Astrocyte (in vitro differentiated cells and primary cell): ENCODE measurements around the gene SLC36A4. TPM values are rescaled to one million over a fixed set of nuclear protein-coding genes. Genes with fewer than 3 reads are reported as not detected.

ENCODE experiments used
- DNase-seq: peaks from one replicate; pipeline ENCODE4 v3.0.0-alpha.2; 2010; ENCODE audit warnings: low read depth
- FAIRE-seq: peaks from 2 replicates; lab custom pipeline; 2011; peaks lifted over from hg19 to GRCh38; lab: Jason Lieb, UNC
- H2AFZ ChIP-seq: 2 replicates; pipeline ENCODE4 v1.6.0; 2012; ENCODE audit warnings: low read depth, low read length, inconsistent platforms
- H3K27ac ChIP-seq: 2 replicates; pipeline ENCODE4 v1.5.1; 2011; ENCODE audit warnings: low read depth, low read length, inconsistent platforms
- H3K27me3 ChIP-seq: 2 replicates; pipeline ENCODE4 v1.6.0; 2011; ENCODE audit warnings: low read length, inconsistent platforms; ENCODE audit not compliant: insufficient read depth
- H3K36me3 ChIP-seq: 2 replicates; pipeline ENCODE4 v1.5.1; 2011; ENCODE audit warnings: low read length, inconsistent platforms; ENCODE audit not compliant: insufficient read depth
- H3K4me1 ChIP-seq: 2 replicates; pipeline ENCODE4 v1.5.1; 2011; ENCODE audit warnings: low read length, inconsistent platforms; ENCODE audit not compliant: insufficient read depth
- H3K4me2 ChIP-seq: 2 replicates; pipeline ENCODE4 v1.6.0; 2012; ENCODE audit warnings: low read length, inconsistent platforms
- H3K4me3 ChIP-seq: 2 replicates; pipeline ENCODE4 v1.5.1; 2011; ENCODE audit warnings: low read depth, mild to moderate bottlenecking, low read length, inconsistent platforms; ENCODE audit not compliant: insufficient read depth
- H3K79me2 ChIP-seq: 2 replicates; pipeline ENCODE4 v1.6.0; 2012; ENCODE audit warnings: mild to moderate bottlenecking, low read length, inconsistent platforms; ENCODE audit not compliant: insufficient read depth
- H3K9ac ChIP-seq: 2 replicates; pipeline ENCODE4 v1.6.0; 2012; ENCODE audit warnings: mild to moderate bottlenecking, low read length, inconsistent platforms
- H3K9me3 ChIP-seq: 2 replicates; pipeline ENCODE4 v1.5.1; 2012; ENCODE audit warnings: low read depth, mild to moderate bottlenecking, low read length, inconsistent platforms; ENCODE audit not compliant: insufficient read depth
- H4K20me1 ChIP-seq: 2 replicates; pipeline ENCODE4 v1.6.0; 2012; ENCODE audit warnings: low read length, inconsistent platforms; ENCODE audit not compliant: insufficient read depth
- H3K27ac Mint-ChIP-seq: one replicate; pipeline ENCODE4 v1.8.0; 2021; ENCODE audit warnings: mild to moderate bottlenecking, mixed read lengths; ENCODE audit not compliant: unreplicated experiment
- H3K27me3 Mint-ChIP-seq: one replicate; pipeline ENCODE4 v1.8.0; 2021; ENCODE audit warnings: low read depth, mixed read lengths; ENCODE audit not compliant: unreplicated experiment
- H3K36me3 Mint-ChIP-seq: one replicate; pipeline ENCODE4 v1.8.0; 2021; ENCODE audit warnings: low read depth, mixed read lengths; ENCODE audit not compliant: unreplicated experiment
- H3K4me1 Mint-ChIP-seq: one replicate; pipeline ENCODE4 v1.8.0; 2021; ENCODE audit warnings: low read depth, mixed read lengths; ENCODE audit not compliant: unreplicated experiment
- H3K4me3 Mint-ChIP-seq: one replicate; pipeline ENCODE4 v1.8.0; 2021; ENCODE audit warnings: mild to moderate bottlenecking, moderate library complexity, mixed read lengths; ENCODE audit not compliant: unreplicated experiment
- H3K9me3 Mint-ChIP-seq: one replicate; pipeline ENCODE4 v1.8.0; 2021; ENCODE audit warnings: mild to moderate bottlenecking, mixed read lengths; ENCODE audit not compliant: unreplicated experiment
- CTCF ChIP-seq: IDR thresholded peaks from 2 replicates; pipeline ENCODE4 v1.5.1; 2011; ENCODE audit warnings: low read depth, mild to moderate bottlenecking, inconsistent platforms, low read length, moderate library complexity; ENCODE audit not compliant: insufficient read depth
- EZH2 ChIP-seq: IDR thresholded peaks from 2 replicates; pipeline ENCODE4 v1.6.1; 2012; ENCODE audit warnings: mild to moderate bottlenecking, low read length, inconsistent platforms; ENCODE audit not compliant: insufficient read depth
- total RNA-seq: library from RNA; stranded (reverse); gene quantifications from 2 replicates; pipeline ENCODE4 v1.2.1, GENCODE V29; 2021

SLC36A4 gene
- total RNA-seq, 1 donor from 2014 or later: 28.3 TPM

GRCh38 chr11:93099806-93100205 lies 98.0 kb downstream of the SLC36A4 start:
- H3K9ac ChIP-seq: peak overlapping the region; percentile 36
- H3K4me1 ChIP-seq: peaks cover 15% of the 10 kb centered on the region
- Mint-ChIP-seq H3K9me3 (peaks cover 14% of the 10 kb centered on the region), H3K27me3 (no peaks in the 10 kb centered on the region), H3K4me3 (peak overlapping the region; percentile 28), H3K27ac (peak overlapping the region; percentile 98), H3K4me1 (peaks cover 26% of the 10 kb centered on the region), H3K36me3 (peaks cover 2% of the 10 kb centered on the region)
- H2AFZ ChIP-seq: peak overlapping the region; percentile 31
- no peaks in the 10 kb centered on the region for H3K36me3 ChIP-seq
- TF ChIP-seq EZH2: no peak
- TF ChIP-seq CTCF: no peak
- peak overlapping the region; percentile 41 for H3K4me2 ChIP-seq
- no peaks in the 10 kb centered on the region for H4K20me1 ChIP-seq
- FAIRE-seq (peak; percentile 34), DNase-seq (peak; percentile 72)
- no peaks in the 10 kb centered on the region for H3K27me3 ChIP-seq
- H3K79me2 ChIP-seq: no peaks in the 10 kb centered on the region
- H3K4me3 ChIP-seq: no peak overlapping the region
- H3K9me3 ChIP-seq: no peaks in the 10 kb centered on the region
- H3K27ac ChIP-seq: peak overlapping the region; percentile 57

Other genes with a start within 250 kb of the SLC36A4 start
- not detected in 2 replicates for gene MTNR1B, start 228.3 kb downstream of the SLC36A4 start, total RNA-seq
- 0.41 and 0.91 TPM in 2 replicates for gene DEUP1, start 132.8 kb upstream of the SLC36A4 start, total RNA-seq